D721Med (cell line): ENCODE data around the gene RPL23.

Experiments used
- DNase-seq: peaks from one replicate; pipeline ENCODE4 v3.0.0; 2011; ENCODE audit warnings: low spot score; ENCODE audit not compliant: insufficient read length
- FAIRE-seq: peaks from 2 replicates; lab custom pipeline; 2011; peaks lifted over from hg19 to GRCh38; lab: Jason Lieb, UNC
- TF ChIP-seq, protein P1 (sequence below): IDR thresholded peaks from 2 replicates; pipeline ENCODE4 v1.5.1; 2012; ENCODE audit warnings: mild to moderate bottlenecking, control low read depth; ENCODE audit not compliant: insufficient read depth; ENCODE audit errors: missing control alignments

RPL23 gene

DNA sequence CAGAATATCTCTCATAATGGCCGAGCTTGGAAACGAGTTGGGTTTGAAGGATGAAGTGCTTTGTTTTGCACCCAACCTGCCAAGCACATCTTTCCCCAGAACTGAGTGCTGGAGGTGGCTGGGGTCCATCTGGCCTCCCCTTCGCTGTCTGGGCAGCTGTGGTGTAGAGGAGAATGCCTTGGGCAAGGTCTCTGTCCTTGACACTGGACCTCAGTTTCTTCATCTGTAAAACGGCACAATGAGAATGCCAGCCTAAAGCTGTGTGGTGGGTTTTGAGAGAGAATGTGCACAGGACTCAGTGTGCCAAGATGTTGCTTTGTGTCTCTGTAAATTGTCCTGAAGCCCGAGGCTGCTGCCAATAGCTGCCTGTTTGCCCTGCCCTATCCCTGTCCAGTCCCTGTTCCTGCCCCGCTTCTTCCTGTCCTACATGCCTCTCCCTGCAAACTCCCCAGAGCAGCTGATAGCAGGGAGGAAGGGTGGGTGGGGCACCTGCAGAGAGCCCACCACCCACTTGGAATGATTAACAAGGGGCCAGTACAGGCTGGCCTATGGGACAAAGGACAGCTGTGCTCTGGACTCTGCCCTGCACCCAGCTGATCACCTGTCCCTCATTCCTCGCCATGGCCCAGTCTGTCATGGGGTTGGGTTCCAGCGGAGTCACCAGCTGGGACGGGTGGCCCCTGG lies 31.7 kb upstream of the RPL23 start:
- DNase-seq (no peak), FAIRE-seq (no peak)
- TF ChIP-seq, protein P1, sequence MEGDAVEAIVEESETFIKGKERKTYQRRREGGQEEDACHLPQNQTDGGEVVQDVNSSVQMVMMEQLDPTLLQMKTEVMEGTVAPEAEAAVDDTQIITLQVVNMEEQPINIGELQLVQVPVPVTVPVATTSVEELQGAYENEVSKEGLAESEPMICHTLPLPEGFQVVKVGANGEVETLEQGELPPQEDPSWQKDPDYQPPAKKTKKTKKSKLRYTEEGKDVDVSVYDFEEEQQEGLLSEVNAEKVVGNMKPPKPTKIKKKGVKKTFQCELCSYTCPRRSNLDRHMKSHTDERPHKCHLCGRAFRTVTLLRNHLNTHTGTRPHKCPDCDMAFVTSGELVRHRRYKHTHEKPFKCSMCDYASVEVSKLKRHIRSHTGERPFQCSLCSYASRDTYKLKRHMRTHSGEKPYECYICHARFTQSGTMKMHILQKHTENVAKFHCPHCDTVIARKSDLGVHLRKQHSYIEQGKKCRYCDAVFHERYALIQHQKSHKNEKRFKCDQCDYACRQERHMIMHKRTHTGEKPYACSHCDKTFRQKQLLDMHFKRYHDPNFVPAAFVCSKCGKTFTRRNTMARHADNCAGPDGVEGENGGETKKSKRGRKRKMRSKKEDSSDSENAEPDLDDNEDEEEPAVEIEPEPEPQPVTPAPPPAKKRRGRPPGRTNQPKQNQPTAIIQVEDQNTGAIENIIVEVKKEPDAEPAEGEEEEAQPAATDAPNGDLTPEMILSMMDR: no peak

DNA sequence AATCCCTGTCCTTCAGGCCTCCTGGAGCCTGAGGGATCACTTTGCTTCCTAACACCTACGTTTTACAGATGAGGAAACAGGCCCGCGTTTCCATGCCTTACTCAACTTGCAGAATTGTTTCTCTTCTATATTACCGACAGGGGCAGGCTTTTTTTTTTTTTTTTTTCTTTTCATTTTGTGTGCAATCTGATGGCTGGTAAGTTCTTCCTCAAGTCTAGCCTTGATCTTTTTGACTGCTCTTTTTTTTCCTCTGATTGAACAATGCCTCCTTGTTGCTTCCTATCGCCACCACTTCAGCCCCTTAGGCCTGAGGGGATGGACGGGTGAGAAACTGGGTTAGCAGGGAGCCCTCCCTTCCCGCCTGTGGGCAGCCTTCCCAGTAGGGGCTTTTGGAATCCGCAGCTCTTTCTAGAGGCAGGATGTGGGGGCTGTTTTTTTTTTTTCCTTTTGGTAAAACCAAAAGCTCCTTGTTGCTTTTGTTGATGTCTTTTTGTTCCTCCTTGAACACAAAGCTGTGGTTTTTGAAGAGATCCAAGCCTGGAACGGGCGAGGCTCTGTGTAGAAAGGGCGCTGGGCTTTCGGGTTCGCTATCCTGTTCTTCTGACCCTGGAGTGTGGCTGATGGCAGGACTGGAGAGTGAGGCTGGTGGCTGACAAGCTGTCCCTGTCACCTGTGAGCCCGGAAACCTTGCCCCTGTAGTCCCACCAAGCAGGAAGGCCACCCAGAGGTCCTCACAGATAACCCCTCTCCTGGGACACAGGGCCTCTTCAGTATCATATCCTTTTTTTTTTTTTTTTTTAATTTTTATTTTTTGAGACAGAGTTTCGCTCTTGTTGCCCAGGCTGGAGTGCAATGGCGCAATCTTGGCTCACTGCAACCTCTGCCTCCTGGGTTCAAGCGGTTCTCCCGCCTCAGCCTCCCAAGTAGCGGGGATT lies 30.3 kb upstream of the RPL23 start:
- DNase-seq (no peak), FAIRE-seq (no peak)
- TF ChIP-seq, protein P1: no peak

DNA sequence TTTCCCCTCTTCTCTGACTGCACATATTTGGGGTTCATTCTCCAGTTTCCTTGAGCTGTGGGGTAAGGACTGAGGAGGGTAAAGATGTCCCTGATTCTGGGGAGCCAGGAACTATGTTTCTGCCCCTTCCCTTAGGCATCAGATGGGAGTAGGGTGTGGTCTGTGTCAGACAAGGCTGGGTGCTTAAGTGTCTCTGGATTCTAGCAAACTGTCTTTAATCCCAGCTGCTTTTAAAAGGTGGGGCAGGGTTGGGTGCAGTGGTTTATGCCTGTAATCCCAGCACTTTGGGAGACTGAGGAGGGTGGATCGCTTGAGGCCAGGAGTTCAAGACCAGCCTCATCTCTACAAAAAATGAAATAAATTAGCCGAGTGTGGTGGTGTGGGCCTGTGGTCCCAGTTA lies 29.3 kb upstream of the RPL23 start:
- DNase-seq (no peak), FAIRE-seq (no peak)
- TF ChIP-seq, protein P1: no peak

DNA sequence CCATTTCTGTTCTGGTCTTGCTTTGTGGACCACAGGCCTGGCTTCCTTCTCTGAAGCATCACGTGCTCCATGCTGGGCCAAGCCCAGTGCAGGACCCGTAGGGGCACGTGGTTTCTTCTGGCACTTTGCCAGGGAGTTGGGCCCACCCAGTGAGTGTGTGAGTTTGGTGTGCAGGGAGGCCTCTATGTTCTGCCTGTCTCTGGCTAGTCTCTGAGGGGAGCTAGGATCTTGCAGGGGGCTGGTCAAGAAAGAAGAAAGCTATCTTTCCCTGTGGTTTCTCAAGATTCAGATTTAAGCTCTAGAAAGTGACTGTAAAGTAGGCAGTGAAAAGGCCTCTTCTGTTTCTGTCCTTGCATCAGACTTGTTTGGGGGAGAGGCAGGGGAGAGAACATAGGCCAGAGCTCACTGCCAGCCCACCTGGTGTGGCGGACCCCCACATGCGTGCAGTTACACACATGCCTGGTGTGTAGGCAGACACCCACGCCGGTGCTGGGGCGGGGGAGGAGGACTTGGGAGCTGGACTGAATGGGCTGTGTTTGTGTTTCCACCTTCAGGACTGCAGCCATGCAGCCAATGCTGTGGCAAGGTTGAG lies 28.2 kb upstream of the RPL23 start:
- no peak for DNase-seq
- no peak for FAIRE-seq

DNA sequence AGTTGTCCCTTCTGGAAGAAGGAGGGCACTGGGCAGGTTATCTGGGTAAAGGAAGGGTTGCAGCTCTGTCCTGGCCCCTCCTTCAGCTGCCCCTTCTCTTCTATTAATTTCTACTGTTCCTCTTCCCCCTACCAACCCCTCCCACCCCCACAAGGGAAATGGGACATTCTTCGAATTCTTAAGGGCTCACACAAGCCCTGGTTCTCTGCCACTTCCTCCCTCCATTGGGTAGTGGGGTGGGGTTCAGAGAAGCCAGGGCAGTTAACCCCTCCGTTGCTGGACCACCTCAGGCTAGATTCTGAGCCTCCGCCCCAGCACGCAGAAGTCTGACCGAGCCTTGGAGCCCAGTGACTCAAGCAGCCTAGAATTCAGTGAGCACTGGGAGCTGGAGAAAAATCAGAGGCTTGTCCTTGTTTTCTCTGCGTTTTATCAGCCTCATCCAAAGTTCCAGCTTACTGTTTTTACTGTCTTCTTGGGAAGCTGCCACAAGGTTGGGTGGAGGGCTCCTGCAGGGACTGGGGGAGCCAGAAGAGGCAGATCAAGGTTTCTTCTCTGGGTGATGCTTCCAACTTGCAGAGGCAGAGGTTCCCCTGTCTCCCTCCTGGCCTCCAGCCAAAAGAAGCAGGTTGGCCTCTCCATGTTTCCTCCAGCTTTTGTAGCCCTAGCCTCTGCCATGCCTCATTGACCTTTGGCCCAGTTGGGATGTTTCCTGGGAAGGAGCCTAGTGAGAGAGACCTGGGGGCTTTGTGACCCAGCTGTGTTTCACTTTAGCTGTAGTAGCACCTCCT lies 26.6 kb upstream of the RPL23 start:
- no peak for DNase-seq
- TF ChIP-seq, protein P1: no peak
- no peak for FAIRE-seq

More for the DNA sequence above, 28.2 kb upstream of the RPL23 start:
- TF ChIP-seq, protein P1: no peak

DNA sequence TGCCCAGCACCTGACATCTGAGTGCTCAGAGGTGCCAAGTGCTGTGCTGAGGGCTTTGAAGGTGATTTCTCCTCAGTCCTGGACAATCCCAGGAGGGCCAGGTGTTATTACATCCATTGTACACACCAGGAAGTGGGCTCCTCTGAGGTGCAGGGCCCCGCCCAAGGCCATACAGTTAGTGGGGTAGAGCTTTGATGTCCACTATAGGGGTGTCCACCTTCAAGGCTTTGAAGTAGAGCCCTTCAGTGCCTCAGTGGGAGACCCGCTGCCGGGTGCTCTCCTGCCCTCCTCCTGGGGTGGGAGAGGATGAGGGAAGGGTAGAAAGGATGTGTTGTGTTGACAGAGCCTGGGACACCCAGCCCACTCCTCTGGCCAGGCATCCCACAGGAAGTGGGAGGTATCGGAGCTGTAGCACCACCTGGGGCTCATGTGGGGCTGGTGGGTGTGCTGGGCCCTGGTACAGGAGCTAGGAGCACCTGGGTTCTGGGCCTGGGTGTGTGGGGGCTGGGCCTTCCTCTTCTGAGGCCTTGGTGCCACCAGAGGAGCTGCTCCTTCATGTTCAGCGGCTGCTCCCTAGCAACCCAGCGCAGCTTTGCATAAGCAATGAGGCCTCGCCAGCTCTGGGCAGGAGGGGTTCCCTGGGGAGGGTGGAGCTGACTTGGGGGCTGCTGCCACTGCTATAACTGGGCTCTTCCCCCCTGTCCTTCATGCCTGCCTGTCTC lies 23.8 kb upstream of the RPL23 start:
- TF ChIP-seq, protein P1: no peak
- FAIRE-seq: no peak
- no peak for DNase-seq
